ENCODE measurements around the gene RAB44.

Gene RAB44

DNA sequence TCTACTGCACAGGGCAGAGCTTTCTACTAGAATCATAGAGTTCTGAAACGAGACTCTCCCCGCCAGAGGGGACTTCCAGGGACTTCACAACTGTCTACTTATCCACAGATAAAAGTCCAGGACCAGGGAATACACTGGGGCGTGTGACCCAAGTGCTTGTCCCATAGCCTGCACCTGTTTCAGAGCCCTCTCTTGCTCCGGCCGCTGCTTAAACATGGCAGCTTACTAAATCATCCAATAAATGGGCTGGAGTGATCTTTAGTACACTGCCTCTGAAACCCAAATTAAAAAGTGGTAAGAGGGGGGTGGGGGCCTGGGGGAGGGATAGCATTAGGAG lies 8.9 kb upstream of the RAB44 start:
- Histone ChIP-seq H3K36me3 (ENCODE audit: control insufficient read depth, insufficient read depth, low read length) (peaks cover 39% of the 10 kb centered on the region), H3K4me3 (ENCODE audit: extremely low read depth, insufficient read depth, low read length, poor library complexity, severe bottlenecking) (no peak overlapping the region), H3K4me1 (ENCODE audit: control insufficient read depth, insufficient read depth, low read length, poor library complexity, severe bottlenecking) (no peaks in the 10 kb centered on the region), H3K9me3 (ENCODE audit: control insufficient read depth, low read length) (no peaks in the 10 kb centered on the region), H3K27ac (ENCODE audit: low read depth, low read length, severe bottlenecking) (no peak overlapping the region)
- 88 to 90% methylated on average over 5 of the region's 5 CpGs for WGBS, 2 experiments (ENCODE audit: insufficient coverage in 2 of 2)

DNA sequence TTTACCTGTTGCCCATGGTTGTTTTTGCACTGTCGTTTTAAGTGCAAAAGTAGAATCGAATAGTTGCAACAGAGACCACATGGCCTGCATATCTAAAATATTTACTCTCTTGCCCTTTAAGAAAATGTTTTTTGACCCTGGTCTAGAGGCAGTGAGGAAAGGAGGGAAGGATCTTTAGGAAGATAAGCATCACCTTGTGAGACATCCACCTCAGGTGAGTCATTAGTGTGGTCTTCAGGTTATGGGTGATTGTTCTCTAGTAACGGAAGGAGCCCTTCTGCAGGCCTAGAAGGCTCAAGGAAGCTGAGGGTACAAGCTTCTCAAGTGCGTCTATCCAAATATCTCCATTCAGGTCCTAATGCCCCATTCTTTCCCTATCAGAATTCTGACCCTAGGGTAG lies 6.6 kb upstream of the RAB44 start:
- Histone ChIP-seq H3K4me3 (ENCODE audit: extremely low read depth, insufficient read depth, low read length, poor library complexity, severe bottlenecking) (no peak overlapping the region), H3K27ac (ENCODE audit: low read depth, low read length, severe bottlenecking) (no peak overlapping the region), H3K36me3 (ENCODE audit: control insufficient read depth, insufficient read depth, low read length) (peaks cover 16% of the 10 kb centered on the region), H3K4me1 (ENCODE audit: control insufficient read depth, insufficient read depth, low read length, poor library complexity, severe bottlenecking) (no peaks in the 10 kb centered on the region), H3K9me3 (ENCODE audit: control insufficient read depth, low read length) (no peaks in the 10 kb centered on the region)
- WGBS, 2 experiments (ENCODE audit: insufficient coverage in 2 of 2), result 100% methylated on average over 1 to 2 of the region's 4 CpGs

DNA sequence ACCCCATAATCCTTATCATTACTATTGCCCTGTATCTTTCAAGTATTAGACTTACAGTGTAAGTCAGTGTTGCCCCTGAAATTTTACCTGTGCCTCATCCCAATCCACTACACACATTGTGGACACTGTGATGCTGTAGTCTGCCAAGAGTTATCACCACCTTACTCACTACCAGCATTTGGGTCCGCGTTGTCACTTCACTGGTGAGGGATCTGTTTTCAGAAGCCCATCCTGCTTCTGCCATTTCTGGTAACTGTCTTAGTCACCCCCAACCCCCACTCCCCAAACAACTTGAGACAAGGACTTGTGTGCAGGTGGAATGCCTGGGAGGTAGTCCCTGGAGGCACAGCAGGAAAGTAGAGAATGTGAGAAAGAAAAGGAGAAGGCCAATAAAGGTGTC lies 6.0 kb upstream of the RAB44 start:
- WGBS, 2 experiments (ENCODE audit: insufficient coverage in 2 of 2), result 100% methylated on average over 1 to 2 of the region's 2 CpGs
- Histone ChIP-seq H3K27ac (ENCODE audit: low read depth, low read length, severe bottlenecking) (no peak overlapping the region), H3K4me1 (ENCODE audit: control insufficient read depth, insufficient read depth, low read length, poor library complexity, severe bottlenecking) (no peaks in the 10 kb centered on the region), H3K4me3 (ENCODE audit: extremely low read depth, insufficient read depth, low read length, poor library complexity, severe bottlenecking) (no peak overlapping the region), H3K9me3 (ENCODE audit: control insufficient read depth, low read length) (no peaks in the 10 kb centered on the region), H3K36me3 (ENCODE audit: control insufficient read depth, insufficient read depth, low read length) (peaks cover 10% of the 10 kb centered on the region)

DNA sequence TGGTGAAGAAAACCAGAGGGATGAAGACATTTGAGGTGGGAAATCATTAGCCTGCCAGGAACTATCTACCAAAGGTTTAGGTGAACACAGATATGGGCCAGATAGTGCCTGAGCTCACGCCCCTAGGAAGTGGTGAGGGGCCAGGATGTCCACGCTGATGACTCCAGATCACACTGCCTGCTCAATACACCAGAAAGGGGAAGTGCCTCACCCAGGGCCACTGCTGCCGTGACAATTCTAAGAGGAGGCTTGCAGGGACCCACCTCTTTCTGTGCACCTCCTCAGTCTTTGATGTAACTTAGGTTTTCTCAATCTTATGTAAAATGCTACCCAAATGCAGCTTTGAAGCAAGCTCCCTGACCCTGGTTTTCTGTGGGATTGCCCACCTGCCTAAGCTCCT lies 5.4 kb upstream of the RAB44 start:
- Histone ChIP-seq H3K9me3 (ENCODE audit: control insufficient read depth, low read length) (peaks cover 5% of the 10 kb centered on the region), H3K36me3 (ENCODE audit: control insufficient read depth, insufficient read depth, low read length) (peaks cover 4% of the 10 kb centered on the region), H3K4me1 (ENCODE audit: control insufficient read depth, insufficient read depth, low read length, poor library complexity, severe bottlenecking) (no peaks in the 10 kb centered on the region), H3K4me3 (ENCODE audit: extremely low read depth, insufficient read depth, low read length, poor library complexity, severe bottlenecking) (no peak overlapping the region), H3K27ac (ENCODE audit: low read depth, low read length, severe bottlenecking) (no peak overlapping the region)
- 83 to 97% methylated on average over 2 to 3 of the region's 3 CpGs for WGBS, 2 experiments (ENCODE audit: insufficient coverage in 2 of 2)

DNA sequence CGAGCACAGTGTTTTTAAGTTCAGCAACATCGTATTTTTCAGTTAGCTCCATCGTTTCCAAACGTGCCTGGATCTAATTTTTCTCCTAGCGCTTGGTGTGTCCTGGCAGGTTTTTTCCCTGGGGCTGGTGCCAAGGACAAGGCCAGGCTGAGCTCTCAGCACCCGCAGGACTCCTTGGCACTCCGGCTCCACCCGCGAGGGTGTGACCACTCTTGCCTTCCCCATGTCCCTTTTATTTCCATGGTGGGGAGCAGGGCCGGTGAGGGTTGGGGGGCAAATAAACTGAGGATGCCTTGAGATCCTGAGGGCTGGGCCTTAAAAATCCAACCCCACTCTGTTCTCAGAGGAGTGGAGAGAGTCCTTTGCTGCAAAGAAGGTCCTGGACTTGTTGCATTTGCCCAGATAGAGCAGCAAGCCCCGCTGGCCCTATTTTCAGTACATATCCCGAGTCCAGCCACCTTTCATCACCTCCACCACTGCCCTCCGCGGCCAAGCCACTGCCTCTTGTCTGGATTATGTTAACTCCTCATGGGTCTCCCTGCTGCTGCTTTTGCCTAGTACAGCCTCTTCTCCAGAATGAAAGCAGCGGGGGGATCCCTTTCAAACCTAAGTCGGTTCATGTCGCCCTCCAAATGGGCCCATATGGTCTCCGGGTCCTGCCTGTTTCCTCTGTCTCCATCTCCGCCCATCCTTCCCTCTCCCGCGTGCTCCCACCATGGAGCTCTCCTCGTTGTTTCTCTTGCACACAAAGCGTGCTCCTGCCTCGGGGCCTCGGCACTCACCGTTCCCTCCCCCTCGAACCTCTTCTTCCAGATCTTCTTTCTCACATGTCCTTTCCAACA lies 4.5 kb upstream of the RAB44 start:
- H3K4me1 ChIP-seq (ENCODE audit: control insufficient read depth, insufficient read depth, low read length, poor library complexity, severe bottlenecking), result no peaks in the 10 kb centered on the region
- no peak overlapping the region for H3K27ac ChIP-seq (ENCODE audit: low read depth, low read length, severe bottlenecking)
- no peaks in the 10 kb centered on the region for H3K36me3 ChIP-seq (ENCODE audit: control insufficient read depth, insufficient read depth, low read length)
- 91 to 93% methylated on average over 25 to 26 of the region's 27 CpGs for WGBS, 2 experiments (ENCODE audit: insufficient coverage in 2 of 2)
- H3K4me3 ChIP-seq (ENCODE audit: extremely low read depth, insufficient read depth, low read length, poor library complexity, severe bottlenecking), result no peak overlapping the region
- peaks cover 5% of the 10 kb centered on the region for H3K9me3 ChIP-seq (ENCODE audit: control insufficient read depth, low read length)

DNA sequence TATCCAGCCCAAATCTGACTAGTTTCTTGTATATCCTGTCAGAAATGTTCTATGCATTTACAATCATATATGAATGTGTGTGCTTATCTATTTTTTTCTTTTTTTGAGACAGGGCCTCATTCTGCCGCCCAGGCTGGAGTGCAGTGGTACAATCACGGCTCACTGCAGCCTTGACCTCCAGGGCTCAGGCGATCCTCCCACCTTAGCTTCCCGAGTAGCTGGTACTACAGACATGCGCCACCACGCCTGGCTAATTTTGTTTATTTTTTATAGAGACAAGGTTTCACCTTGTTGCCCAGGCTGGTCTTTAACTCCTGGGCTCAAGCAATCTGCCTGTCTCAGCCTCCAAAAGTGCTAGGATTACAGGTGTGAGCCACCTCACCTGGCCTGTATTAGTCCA lies 3.0 kb upstream of the RAB44 start:
- WGBS, 2 experiments (ENCODE audit: insufficient coverage in 2 of 2), result 87 to 98% methylated on average over 6 of the region's 6 CpGs

DNA sequence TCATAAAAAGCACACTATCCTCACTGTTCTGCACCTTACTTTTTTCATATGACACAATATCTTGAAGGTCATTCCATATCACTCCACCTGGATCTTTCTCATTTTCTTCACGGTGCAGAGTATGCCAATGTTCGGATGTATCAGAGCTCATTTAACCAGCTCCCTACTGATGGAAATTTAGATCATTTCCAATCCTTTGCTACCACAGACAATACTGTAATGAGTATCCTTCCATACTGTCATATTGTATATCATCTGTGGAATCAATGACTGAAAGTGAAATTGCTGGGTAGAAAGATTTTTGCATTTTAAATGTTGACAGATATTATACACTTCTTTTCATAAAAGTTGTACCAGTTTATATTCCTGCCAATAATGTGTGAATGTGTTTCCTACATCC lies 2.2 kb upstream of the RAB44 start:
- WGBS, 2 experiments (ENCODE audit: insufficient coverage in 2 of 2), result 83 to 88% methylated on average over 1 to 2 of the region's 2 CpGs
- H3K4me1 ChIP-seq (ENCODE audit: control insufficient read depth, insufficient read depth, low read length, poor library complexity, severe bottlenecking), result no peaks in the 10 kb centered on the region
- no peaks in the 10 kb centered on the region for H3K36me3 ChIP-seq (ENCODE audit: control insufficient read depth, insufficient read depth, low read length)
- H3K27ac ChIP-seq (ENCODE audit: low read depth, low read length, severe bottlenecking), result no peak overlapping the region
- H3K4me3 ChIP-seq (ENCODE audit: extremely low read depth, insufficient read depth, low read length, poor library complexity, severe bottlenecking), result no peak overlapping the region
- peaks cover 5% of the 10 kb centered on the region for H3K9me3 ChIP-seq (ENCODE audit: control insufficient read depth, low read length)

More for the DNA sequence above, 3.0 kb upstream of the RAB44 start:
- no peak overlapping the region for H3K27ac ChIP-seq (ENCODE audit: low read depth, low read length, severe bottlenecking)
- H3K36me3 ChIP-seq (ENCODE audit: control insufficient read depth, insufficient read depth, low read length), result no peaks in the 10 kb centered on the region
- no peaks in the 10 kb centered on the region for H3K4me1 ChIP-seq (ENCODE audit: control insufficient read depth, insufficient read depth, low read length, poor library complexity, severe bottlenecking)
- H3K9me3 ChIP-seq (ENCODE audit: control insufficient read depth, low read length), result peaks cover 5% of the 10 kb centered on the region
- no peak overlapping the region for H3K4me3 ChIP-seq (ENCODE audit: extremely low read depth, insufficient read depth, low read length, poor library complexity, severe bottlenecking)

DNA sequence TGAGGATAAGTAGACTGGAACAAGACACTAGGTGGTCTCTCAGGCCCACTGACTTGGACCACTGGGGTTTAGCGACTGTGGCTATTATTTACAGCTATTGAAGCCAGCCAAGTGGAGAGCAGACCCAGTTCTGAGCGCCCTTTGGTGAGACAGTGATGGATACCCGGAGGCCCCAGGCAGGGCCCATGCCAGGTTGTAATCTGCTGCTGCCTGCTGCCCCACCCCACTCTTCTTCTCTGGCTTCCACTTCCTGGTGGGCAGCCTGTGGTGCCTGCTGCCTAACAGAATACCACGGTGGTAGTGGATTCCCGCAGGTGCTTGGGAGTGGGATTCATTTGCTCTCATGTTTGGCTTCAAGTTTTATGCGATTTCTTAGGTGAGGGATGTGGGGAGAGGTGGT lies 570 bp downstream of the RAB44 start:
- peaks cover 5% of the 10 kb centered on the region for H3K9me3 ChIP-seq (ENCODE audit: control insufficient read depth, low read length)
- H3K27ac ChIP-seq (ENCODE audit: low read depth, low read length, severe bottlenecking), result no peak overlapping the region
- H3K4me1 ChIP-seq (ENCODE audit: control insufficient read depth, insufficient read depth, low read length, poor library complexity, severe bottlenecking), result no peaks in the 10 kb centered on the region
- H3K4me3 ChIP-seq (ENCODE audit: extremely low read depth, insufficient read depth, low read length, poor library complexity, severe bottlenecking), result no peak overlapping the region
- H3K36me3 ChIP-seq (ENCODE audit: control insufficient read depth, insufficient read depth, low read length), result no peaks in the 10 kb centered on the region
- 81 to 93% methylated on average over 4 to 6 of the region's 6 CpGs for WGBS, 2 experiments (ENCODE audit: insufficient coverage in 2 of 2)

DNA sequence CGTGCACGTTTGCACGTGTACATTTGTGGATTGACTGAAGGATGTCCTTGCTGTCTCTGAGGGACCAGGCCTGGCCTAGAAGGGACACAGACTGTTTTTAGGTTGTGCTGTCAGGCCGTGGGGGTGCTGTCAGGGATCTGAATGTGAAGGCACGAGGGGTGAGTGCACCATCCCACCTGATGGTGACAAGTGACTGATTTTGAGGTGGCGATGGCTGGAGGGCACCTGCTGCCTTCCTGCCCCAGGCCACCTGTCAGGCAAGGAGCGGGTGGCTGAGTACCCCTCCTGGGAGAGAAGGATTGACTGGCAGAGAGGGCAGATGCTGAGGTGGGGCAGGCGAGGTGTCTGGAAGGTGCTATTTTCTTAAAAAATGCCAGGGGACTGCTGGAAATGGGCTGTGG lies 1.2 kb downstream of the RAB44 start:
- peaks cover 5% of the 10 kb centered on the region for H3K9me3 ChIP-seq (ENCODE audit: control insufficient read depth, low read length)
- WGBS, 2 experiments (ENCODE audit: insufficient coverage in 2 of 2), result 85 to 87% methylated on average over 7 to 8 of the region's 8 CpGs

DNA sequence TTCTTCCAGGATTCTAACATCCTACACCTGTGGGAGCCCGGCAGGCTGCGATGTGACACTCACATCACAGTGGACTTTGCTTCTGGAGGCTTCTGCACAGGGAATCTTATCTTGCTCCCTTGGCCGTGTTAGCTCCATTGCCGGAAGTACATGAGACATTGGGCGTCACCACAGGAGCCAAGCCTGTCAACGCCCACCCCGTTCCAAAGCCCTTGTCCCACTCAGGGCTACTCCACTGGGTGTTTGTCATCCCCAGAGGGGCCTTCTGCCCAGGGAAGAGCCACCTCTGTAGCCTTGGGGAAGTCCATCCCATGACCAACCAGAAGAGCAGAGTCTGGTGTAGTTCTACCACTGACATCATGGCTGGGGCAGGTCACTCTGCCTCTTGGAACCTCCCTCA lies 1.7 kb downstream of the RAB44 start:
- H3K4me3 ChIP-seq (ENCODE audit: extremely low read depth, insufficient read depth, low read length, poor library complexity, severe bottlenecking), result no peak overlapping the region
- H3K9me3 ChIP-seq (ENCODE audit: control insufficient read depth, low read length), result peaks cover 5% of the 10 kb centered on the region
- H3K4me1 ChIP-seq (ENCODE audit: control insufficient read depth, insufficient read depth, low read length, poor library complexity, severe bottlenecking), result no peaks in the 10 kb centered on the region
- no peak overlapping the region for H3K27ac ChIP-seq (ENCODE audit: low read depth, low read length, severe bottlenecking)
- 77 to 97% methylated on average over 3 to 6 of the region's 7 CpGs for WGBS, 2 experiments (ENCODE audit: insufficient coverage in 2 of 2)
- no peaks in the 10 kb centered on the region for H3K36me3 ChIP-seq (ENCODE audit: control insufficient read depth, insufficient read depth, low read length)

More for the DNA sequence above, 1.2 kb downstream of the RAB44 start:
- no peak overlapping the region for H3K4me3 ChIP-seq (ENCODE audit: extremely low read depth, insufficient read depth, low read length, poor library complexity, severe bottlenecking)
- no peak overlapping the region for H3K27ac ChIP-seq (ENCODE audit: low read depth, low read length, severe bottlenecking)
- no peaks in the 10 kb centered on the region for H3K4me1 ChIP-seq (ENCODE audit: control insufficient read depth, insufficient read depth, low read length, poor library complexity, severe bottlenecking)
- no peaks in the 10 kb centered on the region for H3K36me3 ChIP-seq (ENCODE audit: control insufficient read depth, insufficient read depth, low read length)

DNA sequence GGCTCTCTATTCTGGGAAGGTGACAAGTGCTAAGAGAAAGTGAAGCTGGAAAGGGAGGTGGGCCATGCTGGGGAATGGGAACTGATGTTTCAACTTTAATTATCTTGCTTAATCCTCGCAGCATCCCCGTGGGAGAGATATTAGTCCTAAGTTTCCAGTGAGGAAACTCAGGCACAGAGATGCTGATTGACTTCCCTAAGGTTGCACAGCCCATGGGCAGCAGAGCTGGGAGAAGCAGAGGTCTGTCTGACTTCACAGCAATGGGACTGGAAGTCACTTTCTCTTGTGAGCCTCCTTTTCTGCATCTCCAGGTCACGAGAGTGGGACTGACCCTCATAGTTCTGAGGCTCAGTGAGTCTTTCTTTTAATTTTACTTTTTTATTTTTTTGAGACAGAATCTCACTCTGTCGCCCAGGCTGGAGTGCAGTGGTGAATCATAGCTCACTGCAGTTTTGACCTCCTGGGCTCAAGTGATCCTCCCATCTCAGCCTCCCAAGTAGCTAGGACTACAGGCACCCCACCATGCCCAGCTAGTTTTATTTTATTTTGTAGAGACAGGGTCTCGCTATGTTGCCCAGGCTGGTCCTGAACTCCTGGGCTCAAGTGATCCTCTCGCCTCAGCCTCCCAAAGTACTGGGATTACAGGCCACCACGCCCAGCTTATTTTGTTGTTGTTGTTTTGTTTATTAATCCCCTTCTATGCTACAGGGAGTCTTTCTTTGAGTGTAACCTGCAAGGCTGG lies 2.6 kb downstream of the RAB44 start:
- H3K27ac ChIP-seq (ENCODE audit: low read depth, low read length, severe bottlenecking), result no peak overlapping the region
- H3K4me1 ChIP-seq (ENCODE audit: control insufficient read depth, insufficient read depth, low read length, poor library complexity, severe bottlenecking), result no peaks in the 10 kb centered on the region
- H3K9me3 ChIP-seq (ENCODE audit: control insufficient read depth, low read length), result peaks cover 5% of the 10 kb centered on the region
- H3K4me3 ChIP-seq (ENCODE audit: extremely low read depth, insufficient read depth, low read length, poor library complexity, severe bottlenecking), result no peak overlapping the region
- no peaks in the 10 kb centered on the region for H3K36me3 ChIP-seq (ENCODE audit: control insufficient read depth, insufficient read depth, low read length)
- WGBS, 2 experiments (ENCODE audit: insufficient coverage in 2 of 2), result 74 to 86% methylated on average over 4 to 5 of the region's 7 CpGs

All from mesodermal cell (in vitro differentiated cells).